Measurements from ENCODE around the gene RNF17.

DNA sequence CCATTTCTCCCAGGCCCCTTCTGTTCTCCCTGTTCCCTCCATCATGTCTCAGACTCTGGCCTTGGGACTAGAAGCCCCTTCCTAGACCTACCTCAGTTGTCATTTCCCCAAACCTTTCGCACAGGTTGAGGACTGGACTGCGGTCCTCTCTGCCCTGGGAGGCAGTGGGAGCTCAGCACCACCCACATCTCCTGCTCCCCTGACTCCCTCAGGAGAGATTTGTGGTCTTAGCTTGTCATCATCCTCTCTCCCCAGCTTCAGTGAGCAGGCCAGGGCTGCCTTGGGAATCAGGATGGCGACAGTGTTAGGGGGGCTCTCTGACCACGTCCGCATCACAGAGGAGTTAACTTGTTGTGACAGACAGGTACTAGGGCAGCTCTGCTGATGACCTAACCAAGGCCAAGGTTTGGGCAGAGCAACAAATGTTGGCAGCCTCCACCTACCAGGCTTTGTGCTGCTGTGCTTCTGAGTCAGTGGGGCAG, 25.6 kb upstream of the RNF17 start:
- TF ChIP-seq, protein P1, sequence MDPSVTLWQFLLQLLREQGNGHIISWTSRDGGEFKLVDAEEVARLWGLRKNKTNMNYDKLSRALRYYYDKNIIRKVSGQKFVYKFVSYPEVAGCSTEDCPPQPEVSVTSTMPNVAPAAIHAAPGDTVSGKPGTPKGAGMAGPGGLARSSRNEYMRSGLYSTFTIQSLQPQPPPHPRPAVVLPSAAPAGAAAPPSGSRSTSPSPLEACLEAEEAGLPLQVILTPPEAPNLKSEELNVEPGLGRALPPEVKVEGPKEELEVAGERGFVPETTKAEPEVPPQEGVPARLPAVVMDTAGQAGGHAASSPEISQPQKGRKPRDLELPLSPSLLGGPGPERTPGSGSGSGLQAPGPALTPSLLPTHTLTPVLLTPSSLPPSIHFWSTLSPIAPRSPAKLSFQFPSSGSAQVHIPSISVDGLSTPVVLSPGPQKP (IDR thresholded peaks at IDR 0.05; ENCODE audit: low read depth, low read length), result no peak
- TF ChIP-seq, protein P2, sequence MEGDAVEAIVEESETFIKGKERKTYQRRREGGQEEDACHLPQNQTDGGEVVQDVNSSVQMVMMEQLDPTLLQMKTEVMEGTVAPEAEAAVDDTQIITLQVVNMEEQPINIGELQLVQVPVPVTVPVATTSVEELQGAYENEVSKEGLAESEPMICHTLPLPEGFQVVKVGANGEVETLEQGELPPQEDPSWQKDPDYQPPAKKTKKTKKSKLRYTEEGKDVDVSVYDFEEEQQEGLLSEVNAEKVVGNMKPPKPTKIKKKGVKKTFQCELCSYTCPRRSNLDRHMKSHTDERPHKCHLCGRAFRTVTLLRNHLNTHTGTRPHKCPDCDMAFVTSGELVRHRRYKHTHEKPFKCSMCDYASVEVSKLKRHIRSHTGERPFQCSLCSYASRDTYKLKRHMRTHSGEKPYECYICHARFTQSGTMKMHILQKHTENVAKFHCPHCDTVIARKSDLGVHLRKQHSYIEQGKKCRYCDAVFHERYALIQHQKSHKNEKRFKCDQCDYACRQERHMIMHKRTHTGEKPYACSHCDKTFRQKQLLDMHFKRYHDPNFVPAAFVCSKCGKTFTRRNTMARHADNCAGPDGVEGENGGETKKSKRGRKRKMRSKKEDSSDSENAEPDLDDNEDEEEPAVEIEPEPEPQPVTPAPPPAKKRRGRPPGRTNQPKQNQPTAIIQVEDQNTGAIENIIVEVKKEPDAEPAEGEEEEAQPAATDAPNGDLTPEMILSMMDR (IDR thresholded peaks at IDR 0.05 in 2 of 3, conservative IDR thresholded peaks at IDR 0.05 in 1 of 3; ENCODE audit: control insufficient read depth in 2 of 3, extremely low read depth in 1 of 3, insufficient read depth in 1 of 3, low read depth in 3 of 3, low read length in 3 of 3), result no peak
- no peak for TF ChIP-seq EZH2 (IDR thresholded peaks at IDR 0.05; ENCODE audit: borderline replicate concordance, control insufficient read depth, low read depth, low read length)
- TF ChIP-seq POLR2AphosphoS5 (IDR thresholded peaks at IDR 0.05; ENCODE audit: low read length), result no peak
- no peak for TF ChIP-seq RAD21 (IDR thresholded peaks at IDR 0.05; ENCODE audit: insufficient read depth, low read depth, low read length)
- TF ChIP-seq, protein P3, sequence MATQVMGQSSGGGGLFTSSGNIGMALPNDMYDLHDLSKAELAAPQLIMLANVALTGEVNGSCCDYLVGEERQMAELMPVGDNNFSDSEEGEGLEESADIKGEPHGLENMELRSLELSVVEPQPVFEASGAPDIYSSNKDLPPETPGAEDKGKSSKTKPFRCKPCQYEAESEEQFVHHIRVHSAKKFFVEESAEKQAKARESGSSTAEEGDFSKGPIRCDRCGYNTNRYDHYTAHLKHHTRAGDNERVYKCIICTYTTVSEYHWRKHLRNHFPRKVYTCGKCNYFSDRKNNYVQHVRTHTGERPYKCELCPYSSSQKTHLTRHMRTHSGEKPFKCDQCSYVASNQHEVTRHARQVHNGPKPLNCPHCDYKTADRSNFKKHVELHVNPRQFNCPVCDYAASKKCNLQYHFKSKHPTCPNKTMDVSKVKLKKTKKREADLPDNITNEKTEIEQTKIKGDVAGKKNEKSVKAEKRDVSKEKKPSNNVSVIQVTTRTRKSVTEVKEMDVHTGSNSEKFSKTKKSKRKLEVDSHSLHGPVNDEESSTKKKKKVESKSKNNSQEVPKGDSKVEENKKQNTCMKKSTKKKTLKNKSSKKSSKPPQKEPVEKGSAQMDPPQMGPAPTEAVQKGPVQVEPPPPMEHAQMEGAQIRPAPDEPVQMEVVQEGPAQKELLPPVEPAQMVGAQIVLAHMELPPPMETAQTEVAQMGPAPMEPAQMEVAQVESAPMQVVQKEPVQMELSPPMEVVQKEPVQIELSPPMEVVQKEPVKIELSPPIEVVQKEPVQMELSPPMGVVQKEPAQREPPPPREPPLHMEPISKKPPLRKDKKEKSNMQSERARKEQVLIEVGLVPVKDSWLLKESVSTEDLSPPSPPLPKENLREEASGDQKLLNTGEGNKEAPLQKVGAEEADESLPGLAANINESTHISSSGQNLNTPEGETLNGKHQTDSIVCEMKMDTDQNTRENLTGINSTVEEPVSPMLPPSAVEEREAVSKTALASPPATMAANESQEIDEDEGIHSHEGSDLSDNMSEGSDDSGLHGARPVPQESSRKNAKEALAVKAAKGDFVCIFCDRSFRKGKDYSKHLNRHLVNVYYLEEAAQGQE (IDR thresholded peaks at IDR 0.05; ENCODE audit: low read depth, low read length), result no peak

Data from GM12878 (cell line).